Stimulated activated CD8-positive, alpha-beta memory T cell treated with anti-CD3 and anti-CD28 coated beads, Interleukin-2, amount 100 ng/mL, for 48 hours (primary cell): ENCODE results near the gene NOTCH2NLA.
"Not testable (repeated sequence)": the region's sequence is repeated elsewhere in the genome, so short reads cannot be mapped to it uniquely, and the experiment has no call there.

Experiments used
- DNase-seq, 2 donors: peaks; one replicate each; pipeline ENCODE4 v3.0.0-alpha.2; 2020; ENCODE audit warnings: low read depth in 2 of 2

The NOTCH2NLA gene

GRCh38 chr1:146167740-146168139, 61.1 kb downstream of the NOTCH2NLA start:
- not testable (repeated sequence) for DNase-seq

GRCh38 chr1:146167273-146167672, 61.5 kb downstream of the NOTCH2NLA start:
- DNase-seq, result not testable (repeated sequence)

- DNase-seq, result not testable (repeated sequence)
These were observed 84.4 kb downstream of the NOTCH2NLA start, which contains the start of gene NBPF10 for GRCh38 chr1:146144465-146144864. Gene NBPF10, minus strand, starts transcription at chr1:146144804. Its CDS starts 35 bp downstream, at chr1:146144769.
